ENCODE data around the gene QPCT.

DNA sequence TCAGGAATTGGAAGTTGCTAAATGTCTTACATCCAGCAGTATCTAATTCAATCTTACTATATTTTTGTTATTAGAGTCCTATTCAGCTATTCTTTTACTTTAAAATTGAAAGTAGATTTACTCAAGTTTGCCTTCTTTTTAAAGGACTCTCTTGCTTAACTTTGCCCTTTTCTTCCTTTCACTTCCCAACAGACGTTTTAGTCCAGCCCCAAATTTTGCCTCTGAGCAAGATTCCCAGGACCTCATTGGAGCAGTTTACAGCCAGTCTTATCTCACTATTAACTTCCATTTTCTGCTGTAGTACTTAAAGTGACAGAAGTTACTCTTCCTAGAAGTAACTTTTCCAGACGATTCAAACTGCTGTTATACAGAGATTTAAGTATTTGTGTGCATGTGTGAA is 18.1 kb upstream of the QPCT start:
- TF ChIP-seq POLR2A (IDR thresholded peaks at IDR 0.05; ENCODE audit: extremely low read depth, insufficient read length), result no peak
- TF ChIP-seq, protein P1, sequence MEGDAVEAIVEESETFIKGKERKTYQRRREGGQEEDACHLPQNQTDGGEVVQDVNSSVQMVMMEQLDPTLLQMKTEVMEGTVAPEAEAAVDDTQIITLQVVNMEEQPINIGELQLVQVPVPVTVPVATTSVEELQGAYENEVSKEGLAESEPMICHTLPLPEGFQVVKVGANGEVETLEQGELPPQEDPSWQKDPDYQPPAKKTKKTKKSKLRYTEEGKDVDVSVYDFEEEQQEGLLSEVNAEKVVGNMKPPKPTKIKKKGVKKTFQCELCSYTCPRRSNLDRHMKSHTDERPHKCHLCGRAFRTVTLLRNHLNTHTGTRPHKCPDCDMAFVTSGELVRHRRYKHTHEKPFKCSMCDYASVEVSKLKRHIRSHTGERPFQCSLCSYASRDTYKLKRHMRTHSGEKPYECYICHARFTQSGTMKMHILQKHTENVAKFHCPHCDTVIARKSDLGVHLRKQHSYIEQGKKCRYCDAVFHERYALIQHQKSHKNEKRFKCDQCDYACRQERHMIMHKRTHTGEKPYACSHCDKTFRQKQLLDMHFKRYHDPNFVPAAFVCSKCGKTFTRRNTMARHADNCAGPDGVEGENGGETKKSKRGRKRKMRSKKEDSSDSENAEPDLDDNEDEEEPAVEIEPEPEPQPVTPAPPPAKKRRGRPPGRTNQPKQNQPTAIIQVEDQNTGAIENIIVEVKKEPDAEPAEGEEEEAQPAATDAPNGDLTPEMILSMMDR (IDR thresholded peaks at IDR 0.05; ENCODE audit: low read depth, low read length), result no peak
